GM12873 (cell line): ENCODE measurements around the gene RAD23B.

ENCODE experiments used
- TF ChIP-seq, protein P1 (sequence below): IDR thresholded peaks from 2 replicates; pipeline ENCODE4 v1.5.1; 2012; ENCODE audit warnings: low read depth, mild to moderate bottlenecking, moderate library complexity, low read length, control low read depth; ENCODE audit not compliant: insufficient read depth; ENCODE audit errors: missing control alignments

The RAD23B gene

DNA sequence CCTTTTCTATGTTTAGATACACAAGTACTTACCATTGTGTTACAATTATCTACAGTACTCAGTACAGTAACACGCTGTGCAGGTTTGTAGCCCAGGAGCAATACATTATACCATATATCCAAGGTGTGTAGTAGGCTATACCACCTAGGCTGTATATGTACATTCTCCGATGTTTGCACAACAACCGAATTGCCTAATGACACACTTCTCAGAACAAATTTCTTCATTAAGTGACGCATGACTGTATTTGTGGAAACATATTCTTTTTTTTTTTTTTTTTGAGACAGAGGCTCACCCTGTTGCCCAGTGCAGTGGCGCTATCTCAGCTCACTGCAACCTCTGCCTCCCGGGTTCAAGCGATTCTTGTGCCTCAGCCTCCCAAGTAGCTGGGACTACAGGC, 4.0 kb upstream of the RAD23B start:
- TF ChIP-seq, protein P1, sequence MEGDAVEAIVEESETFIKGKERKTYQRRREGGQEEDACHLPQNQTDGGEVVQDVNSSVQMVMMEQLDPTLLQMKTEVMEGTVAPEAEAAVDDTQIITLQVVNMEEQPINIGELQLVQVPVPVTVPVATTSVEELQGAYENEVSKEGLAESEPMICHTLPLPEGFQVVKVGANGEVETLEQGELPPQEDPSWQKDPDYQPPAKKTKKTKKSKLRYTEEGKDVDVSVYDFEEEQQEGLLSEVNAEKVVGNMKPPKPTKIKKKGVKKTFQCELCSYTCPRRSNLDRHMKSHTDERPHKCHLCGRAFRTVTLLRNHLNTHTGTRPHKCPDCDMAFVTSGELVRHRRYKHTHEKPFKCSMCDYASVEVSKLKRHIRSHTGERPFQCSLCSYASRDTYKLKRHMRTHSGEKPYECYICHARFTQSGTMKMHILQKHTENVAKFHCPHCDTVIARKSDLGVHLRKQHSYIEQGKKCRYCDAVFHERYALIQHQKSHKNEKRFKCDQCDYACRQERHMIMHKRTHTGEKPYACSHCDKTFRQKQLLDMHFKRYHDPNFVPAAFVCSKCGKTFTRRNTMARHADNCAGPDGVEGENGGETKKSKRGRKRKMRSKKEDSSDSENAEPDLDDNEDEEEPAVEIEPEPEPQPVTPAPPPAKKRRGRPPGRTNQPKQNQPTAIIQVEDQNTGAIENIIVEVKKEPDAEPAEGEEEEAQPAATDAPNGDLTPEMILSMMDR, result no peak

DNA sequence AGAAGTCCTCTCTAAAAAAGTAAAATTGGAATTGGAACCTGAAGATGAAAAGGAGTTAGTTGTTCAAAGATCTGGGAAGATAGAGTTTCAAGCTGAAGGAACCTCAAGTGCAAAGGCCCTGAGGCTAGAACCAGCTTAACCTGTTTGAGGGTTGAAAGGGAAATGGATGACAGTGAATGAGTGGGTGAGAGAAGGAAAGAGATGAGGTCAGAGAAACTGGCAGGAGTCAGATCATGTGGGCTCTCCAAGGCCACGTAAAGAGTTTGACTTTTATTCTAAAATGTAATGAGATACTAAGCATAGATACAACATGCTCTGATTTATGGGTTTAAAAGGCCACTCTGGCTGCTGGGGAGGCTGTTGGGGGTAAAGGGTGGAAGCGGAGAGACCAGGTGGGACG, 2.5 kb upstream of the RAD23B start:
- TF ChIP-seq, protein P1, result no peak

DNA sequence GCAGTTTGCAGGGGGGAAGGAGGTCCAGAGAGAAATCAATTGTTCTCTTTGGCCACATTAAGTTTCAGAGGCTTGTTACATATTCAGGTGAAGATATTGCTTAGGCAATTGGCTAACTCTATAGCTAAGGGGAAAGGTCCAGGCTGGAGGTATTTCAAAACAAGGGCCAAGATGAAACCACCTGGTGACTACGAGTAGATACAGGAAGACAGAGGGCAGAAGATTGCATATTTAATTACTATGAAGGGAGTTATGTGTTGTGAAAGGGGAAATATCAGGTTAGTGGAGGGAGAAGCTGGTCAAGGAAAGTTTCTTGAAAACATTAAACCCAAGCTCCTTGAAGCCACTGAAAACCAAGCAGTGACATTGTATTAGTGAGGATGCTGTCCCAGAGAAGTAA, 1.9 kb upstream of the RAD23B start:
- TF ChIP-seq, protein P1, result no peak

DNA sequence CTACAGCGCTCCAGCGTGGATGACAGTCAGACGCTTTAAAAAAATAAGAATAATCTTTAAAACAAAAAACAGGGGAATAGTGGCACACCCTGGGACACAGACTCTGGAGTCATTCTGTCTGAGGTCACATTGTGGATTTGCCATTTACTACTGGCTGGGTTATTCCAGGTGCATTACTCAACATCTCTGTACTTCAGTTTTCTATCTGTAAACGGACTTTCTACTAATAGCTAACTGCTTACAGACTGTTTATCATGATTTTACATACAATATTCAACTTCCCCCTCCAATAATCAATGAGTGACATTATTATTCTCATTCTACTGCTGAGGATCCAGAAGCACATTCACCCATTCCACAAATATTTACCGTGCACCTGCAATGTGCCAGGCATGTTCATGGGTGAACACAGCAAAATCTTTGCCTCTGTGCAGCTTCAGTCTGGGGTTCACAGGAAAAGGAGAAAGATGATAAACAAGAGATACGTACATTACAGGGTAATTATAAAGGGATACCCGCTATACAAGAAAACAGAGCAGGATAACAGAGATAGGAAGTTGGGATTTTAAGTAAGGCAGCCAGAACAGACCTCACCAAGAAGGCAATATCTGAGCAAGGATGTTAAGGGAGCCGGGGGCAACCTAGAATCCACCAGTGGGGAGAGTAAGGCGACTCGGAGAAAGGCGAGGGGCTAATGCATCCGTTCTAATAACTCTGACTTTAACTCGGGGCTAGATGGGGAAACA, 984 bp upstream of the RAD23B start:
- TF ChIP-seq, protein P1, result no peak

DNA sequence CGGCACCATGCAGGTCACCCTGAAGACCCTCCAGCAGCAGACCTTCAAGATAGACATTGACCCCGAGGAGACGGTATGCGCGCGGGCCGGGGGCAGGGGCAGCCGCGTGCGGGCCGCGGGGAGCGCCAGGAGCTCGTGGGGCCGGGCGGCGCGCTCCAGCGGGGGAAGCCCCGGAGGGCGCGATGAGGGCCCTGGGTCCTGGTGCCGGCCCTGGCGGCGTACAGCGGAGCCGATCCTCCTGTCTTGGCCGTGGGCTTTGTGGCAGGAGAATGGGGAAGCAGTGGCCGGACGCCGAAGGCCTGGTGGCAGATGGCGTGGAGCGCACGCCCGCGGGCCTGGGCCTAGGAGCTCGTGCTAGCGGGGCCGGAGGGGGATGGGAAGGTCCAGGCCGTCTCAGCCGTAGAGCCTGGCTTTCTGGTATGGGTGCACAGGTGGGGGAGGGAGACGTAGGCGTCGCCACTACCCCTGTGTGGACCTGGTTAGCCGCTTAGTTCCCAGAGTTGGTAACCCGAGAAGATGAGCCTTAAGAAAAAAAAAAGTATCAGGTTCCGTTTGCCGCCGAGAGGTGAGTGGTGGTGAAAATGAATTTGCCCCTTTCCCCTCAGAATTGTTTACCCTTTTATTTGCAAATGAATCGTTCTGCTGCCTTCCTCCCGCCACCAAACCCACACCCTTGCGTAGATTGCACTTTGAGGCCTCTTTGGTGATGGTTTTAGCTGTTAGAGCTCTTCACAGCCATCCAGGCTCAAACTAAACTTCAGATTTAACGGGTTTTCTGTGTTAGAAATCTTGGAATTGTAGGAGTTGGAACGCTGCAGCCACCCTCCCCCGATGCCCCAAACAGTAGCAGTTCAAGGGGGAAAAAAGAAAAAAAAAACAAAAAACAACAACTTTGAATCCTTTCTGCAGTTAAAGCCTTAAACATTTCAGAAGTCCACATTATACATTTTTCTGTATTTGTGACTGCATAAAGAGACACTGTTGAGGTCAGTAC, 841 bp downstream of the RAD23B start:
- TF ChIP-seq, protein P1, result no peak

DNA sequence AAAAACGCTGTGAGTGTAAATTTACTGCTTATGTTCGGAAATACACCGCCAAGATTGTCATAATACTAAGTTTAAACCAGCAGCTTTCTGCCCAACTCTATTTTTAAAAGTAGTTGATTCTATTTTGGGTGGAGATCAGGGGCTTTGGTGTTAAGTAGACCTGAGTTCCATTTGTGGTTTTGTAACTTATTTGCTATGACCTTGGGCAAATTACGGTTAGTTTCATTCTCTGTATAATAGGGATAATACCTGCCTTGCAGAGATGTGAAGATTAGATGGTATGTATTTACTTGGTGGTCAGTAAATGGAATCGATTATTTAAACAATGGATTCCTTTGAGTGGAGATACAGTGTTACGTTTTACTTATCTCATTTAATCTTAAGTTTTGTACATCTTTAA, 1.6 kb downstream of the RAD23B start:
- TF ChIP-seq, protein P1, result no peak

DNA sequence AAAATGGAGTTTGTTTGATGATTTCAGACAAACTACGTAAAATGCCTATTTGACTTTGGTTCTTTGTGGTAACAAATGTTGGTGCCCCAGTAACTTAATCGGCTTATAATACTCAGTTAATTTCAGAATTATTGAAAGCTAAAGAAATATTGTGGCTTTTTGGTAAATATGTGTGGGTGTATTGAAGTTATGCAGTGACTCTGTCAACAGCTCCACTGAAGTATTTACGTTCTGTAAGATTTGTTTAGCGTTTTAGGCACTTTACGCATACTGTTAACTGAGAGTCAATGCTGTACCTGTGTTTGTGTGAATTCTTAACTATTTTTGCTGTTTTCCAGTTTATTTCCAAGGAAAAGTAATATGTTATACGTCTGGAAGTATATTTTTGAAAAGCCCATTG, 2.2 kb downstream of the RAD23B start:
- TF ChIP-seq, protein P1, result no peak
